Calu3 (cell line): ENCODE results near the gene NOC2L. TPM values are rescaled to one million over a fixed set of nuclear protein-coding genes. Genes with fewer than 3 reads are reported as not detected.
A peak's percentile ranks its signal among the peaks of the same experiment; 100 is the strongest.
"Not testable (repeated sequence)": the region's sequence is repeated elsewhere in the genome, so short reads cannot be mapped to it uniquely, and the experiment has no call there.

Experiments
- BruUV-seq: library from RNA; stranded (reverse); fragments of 400-500 nt; replicated peaks from 2 replicates; lab custom pipeline; 2021; lab: Mats Ljungman, UMichigan
- CTCF ChIA-PET: fragments of 300-600 bp; sonication (Branson Sonifier 250); formaldehyde crosslinking; loops from one replicate; lab custom pipeline; 2022; ENCODE audit warnings: antibody characterized with exemption; lab: Charles Lee
- DNase-seq: peaks from one replicate; pipeline ENCODE4 v3.0.0; 2022
- H3K27ac Mint-ChIP-seq: one replicate; pipeline ENCODE4 v1.8.0; 2022; ENCODE audit warnings: mixed read lengths; ENCODE audit not compliant: unreplicated experiment
- H3K27me3 Mint-ChIP-seq: one replicate; pipeline ENCODE4 v1.8.0; 2022; ENCODE audit warnings: mixed read lengths; ENCODE audit not compliant: unreplicated experiment
- H3K36me3 Mint-ChIP-seq: one replicate; pipeline ENCODE4 v1.8.0; 2022; ENCODE audit warnings: mild to moderate bottlenecking, moderate library complexity, mixed read lengths; ENCODE audit not compliant: insufficient read depth, unreplicated experiment
- H3K4me1 Mint-ChIP-seq: one replicate; pipeline ENCODE4 v1.8.0; 2022; ENCODE audit warnings: mild to moderate bottlenecking, low read depth, mixed read lengths; ENCODE audit not compliant: unreplicated experiment
- H3K4me3 Mint-ChIP-seq: one replicate; pipeline ENCODE4 v1.8.0; 2022; ENCODE audit warnings: mild to moderate bottlenecking, low read depth, moderate library complexity, mixed read lengths; ENCODE audit not compliant: unreplicated experiment
- H3K9me3 Mint-ChIP-seq: one replicate; pipeline ENCODE4 v1.8.0; 2022; ENCODE audit warnings: low read depth, mixed read lengths; ENCODE audit not compliant: unreplicated experiment
- intact Hi-C: fragments of 100-400 bp; cut with micrococcal nuclease; formaldehyde crosslinking; loops from one replicate; pipeline ENCODE4 v1.10.0; 2022; ENCODE audit not compliant: unreplicated experiment
- total RNA-seq: library from RNA; stranded (reverse); gene quantifications from 2 replicates; pipeline ENCODE4 v1.2.3, GENCODE V29; 2022
- TF ChIP-seq, protein P1 (sequence below): fragments of 200-600 bp; IDR thresholded peaks from one replicate; pipeline ENCODE4 v1.8.0; 2022; ENCODE audit warnings: antibody characterized with exemption; ENCODE audit not compliant: unreplicated experiment

Gene NOC2L
- total RNA-seq, 1 experiment from 2014 or later, result 98.6 TPM

DNA sequence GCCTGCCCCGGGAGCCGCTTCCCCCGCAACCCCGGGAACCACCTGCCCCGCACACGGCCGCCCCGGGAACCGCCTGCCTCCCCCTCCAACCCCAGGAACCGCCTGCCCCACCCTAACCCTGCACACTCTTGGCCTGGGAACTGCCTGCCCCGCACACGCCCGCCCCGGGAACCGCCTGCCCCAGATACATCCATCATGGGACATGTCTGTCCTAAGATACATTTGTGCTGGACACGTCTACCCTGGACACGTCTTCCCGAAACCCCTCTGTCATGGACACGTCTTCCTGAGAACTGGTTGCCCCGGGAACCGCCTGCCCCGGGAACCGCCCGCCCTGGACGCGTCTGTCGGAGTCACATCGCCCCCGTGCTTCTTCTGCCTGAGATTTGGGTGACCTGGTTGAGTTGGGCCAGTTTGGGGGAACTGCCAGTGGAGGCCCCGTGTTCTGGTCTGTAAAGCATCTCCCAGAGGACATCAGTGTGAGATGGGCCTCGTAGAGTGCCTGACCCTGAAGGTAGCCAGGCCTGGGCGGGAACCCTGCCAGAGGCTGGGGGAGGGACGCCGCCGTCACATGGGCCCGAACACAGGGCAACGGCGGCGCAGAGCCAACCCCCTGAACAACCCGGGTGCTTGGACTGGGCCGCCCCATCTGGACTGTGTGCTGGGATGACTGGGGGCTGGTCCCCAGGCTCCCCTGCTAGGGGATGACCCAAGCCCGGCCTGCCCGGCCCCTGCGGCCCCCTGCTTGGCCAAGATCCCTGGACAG, 19.2 kb upstream of the NOC2L start:
- peaks cover 28% of the 10 kb centered on the region for H3K36me3 Mint-ChIP-seq
- CTCF ChIA-PET, result no interaction called here
- DNase-seq, result no peak
- H3K27ac Mint-ChIP-seq, result peak overlapping the region; percentile 82
- H3K4me3 Mint-ChIP-seq, result peak overlapping the region; percentile 58
- BruUV-seq, result no TSS peak
- peaks cover 18% of the 10 kb centered on the region for H3K4me1 Mint-ChIP-seq
- intact Hi-C loops, result no loop called here
- TF ChIP-seq, protein P1, sequence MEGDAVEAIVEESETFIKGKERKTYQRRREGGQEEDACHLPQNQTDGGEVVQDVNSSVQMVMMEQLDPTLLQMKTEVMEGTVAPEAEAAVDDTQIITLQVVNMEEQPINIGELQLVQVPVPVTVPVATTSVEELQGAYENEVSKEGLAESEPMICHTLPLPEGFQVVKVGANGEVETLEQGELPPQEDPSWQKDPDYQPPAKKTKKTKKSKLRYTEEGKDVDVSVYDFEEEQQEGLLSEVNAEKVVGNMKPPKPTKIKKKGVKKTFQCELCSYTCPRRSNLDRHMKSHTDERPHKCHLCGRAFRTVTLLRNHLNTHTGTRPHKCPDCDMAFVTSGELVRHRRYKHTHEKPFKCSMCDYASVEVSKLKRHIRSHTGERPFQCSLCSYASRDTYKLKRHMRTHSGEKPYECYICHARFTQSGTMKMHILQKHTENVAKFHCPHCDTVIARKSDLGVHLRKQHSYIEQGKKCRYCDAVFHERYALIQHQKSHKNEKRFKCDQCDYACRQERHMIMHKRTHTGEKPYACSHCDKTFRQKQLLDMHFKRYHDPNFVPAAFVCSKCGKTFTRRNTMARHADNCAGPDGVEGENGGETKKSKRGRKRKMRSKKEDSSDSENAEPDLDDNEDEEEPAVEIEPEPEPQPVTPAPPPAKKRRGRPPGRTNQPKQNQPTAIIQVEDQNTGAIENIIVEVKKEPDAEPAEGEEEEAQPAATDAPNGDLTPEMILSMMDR, result no peak
- H3K27me3 Mint-ChIP-seq, result peaks cover 27% of the 10 kb centered on the region
- H3K9me3 Mint-ChIP-seq, result no peaks in the 10 kb centered on the region

DNA sequence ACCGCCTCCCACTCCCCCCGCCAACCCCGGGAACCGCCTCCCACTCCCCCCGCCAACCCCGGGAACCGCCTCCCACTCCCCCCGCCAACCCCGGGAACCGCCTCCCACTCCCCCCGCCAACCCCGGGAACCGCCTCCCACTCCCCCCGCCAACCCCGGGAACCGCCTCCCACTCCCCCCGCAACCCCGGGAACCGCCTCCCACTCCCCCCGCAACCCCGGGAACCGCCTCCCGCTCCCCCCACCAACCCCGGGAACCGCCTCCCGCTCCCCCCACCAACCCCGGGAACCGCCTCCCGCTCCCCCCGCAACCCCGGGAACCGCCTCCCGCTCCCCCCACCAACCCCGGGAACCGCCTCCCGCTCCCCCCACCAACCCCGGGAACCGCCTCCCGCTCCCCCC, 17.7 kb upstream of the NOC2L start:
- CTCF ChIA-PET, result interaction anchor here (1.4 to 1.7 kb wide), 2 partner anchors 10 to 72 kb away, joined by 6 to 7 read pairs; partner anchors contain the start of gene PLEKHN1
- peaks cover 30% of the 10 kb centered on the region for H3K36me3 Mint-ChIP-seq
- intact Hi-C loops, DNase-seq, H3K9me3 Mint-ChIP-seq, BruUV-seq, H3K27ac Mint-ChIP-seq: not testable (repeated sequence)
- peaks cover 18% of the 10 kb centered on the region for H3K4me1 Mint-ChIP-seq
- H3K4me3 Mint-ChIP-seq, result peak overlapping the region; percentile 66
- peaks cover 13% of the 10 kb centered on the region for H3K27me3 Mint-ChIP-seq

DNA sequence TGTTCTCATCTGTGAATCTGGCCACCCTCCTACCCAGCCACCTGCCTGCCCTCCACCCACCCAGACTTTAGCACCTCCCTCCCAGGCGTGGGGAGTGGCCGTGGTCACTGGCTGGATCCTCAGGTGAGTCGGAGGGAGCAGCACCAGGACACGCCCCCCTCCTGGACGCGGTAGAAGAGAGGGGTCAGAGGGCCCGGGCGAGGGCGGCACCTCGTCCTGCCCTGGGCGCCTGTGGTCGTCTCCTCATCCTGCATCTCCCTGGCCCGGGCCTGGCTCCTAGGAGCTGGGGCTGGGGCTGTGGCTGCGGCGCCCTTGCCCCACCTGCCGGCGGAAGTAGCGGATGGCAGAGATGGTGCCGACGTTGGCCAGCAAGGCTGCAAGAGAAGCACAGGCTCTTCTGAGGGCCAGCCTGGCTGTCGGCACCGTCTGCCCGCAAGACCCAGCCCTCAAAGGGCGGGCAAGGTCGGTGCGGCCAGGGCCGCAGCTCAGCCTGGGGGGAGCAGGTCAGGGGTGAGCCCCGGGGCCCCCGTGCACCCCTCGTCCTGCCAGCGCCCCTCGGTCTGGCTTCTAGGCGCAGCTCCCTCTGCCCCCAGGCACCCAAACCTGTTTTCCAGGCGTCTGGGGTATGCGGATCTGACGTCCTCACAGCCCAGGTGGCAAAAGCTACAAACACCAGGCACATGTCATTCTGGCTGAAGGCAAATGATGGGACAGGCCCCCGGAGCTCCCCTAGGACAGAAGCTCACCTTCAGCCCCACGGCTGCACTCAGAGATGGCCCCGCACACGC, 17.0 kb upstream of the NOC2L start:
- Mint-ChIP-seq H3K27ac (peak overlapping the region; percentile 74), H3K27me3 (peaks cover 13% of the 10 kb centered on the region), H3K9me3 (no peaks in the 10 kb centered on the region), H3K4me3 (peak overlapping the region; percentile 66), H3K4me1 (peaks cover 18% of the 10 kb centered on the region), H3K36me3 (peaks cover 30% of the 10 kb centered on the region)
- TF ChIP-seq, protein P1, result peak; percentile 78
- peak; percentile 87 for DNase-seq
- BruUV-seq, result no TSS peak
- CTCF ChIA-PET, result interaction anchor here (0.5 to 1.7 kb wide), 6 partner anchors 9 to 907 kb away, joined by 3 to 7 read pairs (median 3); partner anchors contain the start of genes NOC2L and PLEKHN1
- intact Hi-C loops, result no loop called here

DNA sequence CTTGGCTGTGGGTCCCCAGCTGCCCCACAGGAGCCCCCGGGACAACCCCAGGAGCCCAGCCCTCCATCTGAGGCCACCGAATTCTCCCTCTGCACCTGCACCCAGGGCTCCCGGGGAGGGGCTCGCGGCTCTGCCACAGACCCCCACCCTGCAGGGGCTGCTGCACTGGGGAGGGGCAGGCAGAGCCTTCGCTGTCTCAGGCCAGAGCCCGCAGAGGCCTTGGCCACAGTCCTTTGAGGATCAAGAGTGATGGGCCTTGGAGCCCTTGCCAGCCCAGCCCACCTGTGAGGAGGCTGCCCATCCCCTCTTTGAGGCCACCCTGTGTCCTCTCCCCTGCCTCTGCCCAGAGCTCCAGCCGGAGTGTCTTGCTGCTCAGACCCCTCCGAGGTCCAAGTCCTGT, 16.3 kb upstream of the NOC2L start:
- DNase-seq, result no peak
- H3K9me3 Mint-ChIP-seq, result no peaks in the 10 kb centered on the region
- no peak overlapping the region for H3K27ac Mint-ChIP-seq
- H3K36me3 Mint-ChIP-seq, result peaks cover 30% of the 10 kb centered on the region
- peak overlapping the region; percentile 66 for H3K4me3 Mint-ChIP-seq
- CTCF ChIA-PET, result interaction anchor here (1.4 to 1.7 kb wide), 3 partner anchors 9 to 71 kb away, joined by 3 to 7 read pairs (median 6); partner anchors contain the start of gene PLEKHN1
- no TSS peak for BruUV-seq
- TF ChIP-seq, protein P1, result no peak
- peaks cover 13% of the 10 kb centered on the region for H3K27me3 Mint-ChIP-seq
- peaks cover 18% of the 10 kb centered on the region for H3K4me1 Mint-ChIP-seq
- intact Hi-C loops, result no loop called here
